DND-41 (cell line): ENCODE data around the gene GUCA2A.

Source experiments
- ATAC-seq: fragments of 200-7000 bp; cut with Tn5 transposase; 3 replicates; pipeline ENCODE4 v1.9.1; 2021; ENCODE audit warnings: low read depth; ENCODE audit not compliant: insufficient read depth
- DNase-seq: peaks from one replicate; pipeline ENCODE4 v3.0.0-alpha.2; 2020
- H2AFZ ChIP-seq: 2 replicates; pipeline ENCODE4 v1.6.0; 2012; ENCODE audit warnings: low read depth, low read length
- H3K27ac ChIP-seq: 2 replicates; pipeline ENCODE4 v1.5.1; 2012; ENCODE audit warnings: low read length, inconsistent platforms
- H3K27me3 ChIP-seq: fragments of 200-600 bp; sonication (generic); 2 replicates; pipeline ENCODE4 v1.6.0; 2012; ENCODE audit warnings: low read length, mild to moderate bottlenecking, inconsistent platforms; ENCODE audit not compliant: insufficient read depth, poor library complexity
- H3K36me3 ChIP-seq: 2 replicates; pipeline ENCODE4 v1.5.1; 2012; ENCODE audit warnings: low read length, inconsistent platforms; ENCODE audit not compliant: insufficient read depth
- H3K4me1 ChIP-seq: 2 replicates; pipeline ENCODE4 v1.5.1; 2012; ENCODE audit warnings: mild to moderate bottlenecking, low read length; ENCODE audit not compliant: insufficient read depth
- H3K4me2 ChIP-seq: 2 replicates; pipeline ENCODE4 v1.6.0; 2012; ENCODE audit warnings: mild to moderate bottlenecking, moderate library complexity, low read length, inconsistent platforms; ENCODE audit not compliant: insufficient read depth
- H3K4me3 ChIP-seq, 2 experiments: fragments of 200-600 bp in 1 of 2; shearing (Covaris generic) in 1 of 2; 2 replicates each; pipeline ENCODE4 v1.5.1; 2012 to 2016; ENCODE audit warnings: inconsistent platforms in 2 of 2, low read length in 2 of 2, mild to moderate bottlenecking in 2 of 2, low read depth in 1 of 2, moderate library complexity in 1 of 2
- H3K79me2 ChIP-seq: 2 replicates; pipeline ENCODE4 v1.6.0; 2012; ENCODE audit warnings: low read length, inconsistent platforms; ENCODE audit not compliant: insufficient read depth
- H3K9ac ChIP-seq: 2 replicates; pipeline ENCODE4 v1.6.0; 2012; ENCODE audit warnings: low read depth, mild to moderate bottlenecking, inconsistent platforms, low read length, moderate library complexity
- H3K9me3 ChIP-seq: 2 replicates; pipeline ENCODE4 v1.5.1; 2012; ENCODE audit warnings: low read length, moderate library complexity, mild to moderate bottlenecking, inconsistent platforms; ENCODE audit not compliant: insufficient read depth, severe bottlenecking
- H4K20me1 ChIP-seq: 2 replicates; pipeline ENCODE4 v1.6.0; 2012; ENCODE audit warnings: low read length; ENCODE audit not compliant: insufficient read depth
- CTCF ChIP-seq: IDR thresholded peaks from 2 replicates; pipeline ENCODE4 v1.5.1; 2012; ENCODE audit warnings: borderline replicate concordance, low read length, moderate library complexity, mild to moderate bottlenecking; ENCODE audit not compliant: poor library complexity, severe bottlenecking; ENCODE audit errors: extremely low read depth
- EZH2 ChIP-seq: IDR thresholded peaks from 3 replicates; pipeline ENCODE4 v1.6.1; 2012; ENCODE audit warnings: borderline replicate concordance, low read depth, mild to moderate bottlenecking, moderate library complexity, low read length, inconsistent platforms; ENCODE audit not compliant: severe bottlenecking

The GUCA2A gene

GRCh38 chr1:42164551-42165420, at the start of gene GUCA2A:
Gene GUCA2A (minus strand): TSS chr1:42164745. CDS start chr1:42164712, 33 bp downstream.
- Histone ChIP-seq H4K20me1 (no peaks in the 10 kb centered on the region; the same call in 1 of the 2 replicates), H3K27me3 (no peaks in the 10 kb centered on the region), H3K4me3 (no peak within 1 kb of the TSS), H3K9me3 (peaks cover 10% of the 10 kb centered on the region), H2AFZ (no peak within 1 kb of the TSS), H3K4me2 (no peak within 1 kb of the TSS), H3K36me3 (no peaks in the 10 kb centered on the region), H3K27ac (no peak within 1 kb of the TSS), H3K4me1 (no peaks in the 10 kb centered on the region), H3K9ac (no peak within 1 kb of the TSS), H3K79me2 (no peaks in the 10 kb centered on the region)
- ATAC-seq (no peak), DNase-seq (no peak)
- TF ChIP-seq EZH2 = no peak
- TF ChIP-seq CTCF = no peak

- TF ChIP-seq CTCF (no peak), EZH2 (no peak)
- Histone ChIP-seq H3K79me2 (peaks cover 69% of the 10 kb centered on the region), H3K36me3 (peaks cover 31% of the 10 kb centered on the region), H3K27me3 (no peaks in the 10 kb centered on the region), H4K20me1 (peaks cover 14% of the 10 kb centered on the region; the same call in 1 of the 2 replicates), H3K4me1 (no peaks in the 10 kb centered on the region), H3K4me3 (no peak overlapping the region), H3K9ac (no peak overlapping the region), H2AFZ (no peak overlapping the region), H3K4me2 (no peak overlapping the region), H3K9me3 (no peaks in the 10 kb centered on the region), H3K27ac (no peak overlapping the region)
- DNase-seq (no peak), ATAC-seq (no peak)
Measured at GRCh38 chr1:42211224-42211623, 46.7 kb upstream of the GUCA2A start.

- Histone ChIP-seq H4K20me1 (peaks cover 14% of the 10 kb centered on the region; the same call in 1 of the 2 replicates), H3K9me3 (no peaks in the 10 kb centered on the region), H3K36me3 (peaks cover 34% of the 10 kb centered on the region), H3K27me3 (no peaks in the 10 kb centered on the region), H3K4me3 (no peak overlapping the region), H3K27ac (no peak overlapping the region), H3K4me1 (no peaks in the 10 kb centered on the region), H3K9ac (no peak overlapping the region), H3K79me2 (peaks cover 69% of the 10 kb centered on the region), H3K4me2 (no peak overlapping the region), H2AFZ (no peak overlapping the region)
- no peak for DNase-seq
- ATAC-seq = no peak
- TF ChIP-seq CTCF = no peak
Measured at GRCh38 chr1:42210421-42211133, 46.0 kb upstream of the GUCA2A start.
